Measurements from ENCODE around the gene PDZD2.
"Not testable (repeated sequence)": the region's sequence is repeated elsewhere in the genome, so short reads cannot be mapped to it uniquely, and the experiment has no call there.

Gene PDZD2

GRCh38 chr5:31639481-31640411, 815 bp downstream of the PDZD2 start:
- DNase-seq: no peak

GRCh38 chr5:31640573-31640972, 1.6 kb downstream of the PDZD2 start:
- no peak for DNase-seq

DNA sequence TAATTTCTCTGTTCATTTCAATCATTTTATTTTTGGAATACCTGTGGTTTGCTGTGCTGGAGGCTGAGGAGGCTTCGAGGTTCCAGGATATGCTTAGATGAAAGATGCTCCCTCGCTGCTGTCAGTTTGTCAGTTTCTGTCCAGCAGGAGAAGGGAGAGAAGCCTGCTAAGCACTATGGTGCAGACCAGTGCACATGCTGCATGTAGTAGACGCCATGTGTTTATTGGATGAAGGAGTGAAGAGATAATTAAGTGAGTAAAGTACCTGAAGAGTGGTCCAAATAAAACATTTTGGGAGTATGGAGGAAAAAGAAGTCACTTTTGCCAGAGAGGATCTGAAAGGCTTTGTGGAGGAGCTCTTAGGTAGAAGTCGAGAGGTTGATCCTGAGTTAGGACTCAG, 2.1 kb downstream of the PDZD2 start:
- no peak for DNase-seq

DNA sequence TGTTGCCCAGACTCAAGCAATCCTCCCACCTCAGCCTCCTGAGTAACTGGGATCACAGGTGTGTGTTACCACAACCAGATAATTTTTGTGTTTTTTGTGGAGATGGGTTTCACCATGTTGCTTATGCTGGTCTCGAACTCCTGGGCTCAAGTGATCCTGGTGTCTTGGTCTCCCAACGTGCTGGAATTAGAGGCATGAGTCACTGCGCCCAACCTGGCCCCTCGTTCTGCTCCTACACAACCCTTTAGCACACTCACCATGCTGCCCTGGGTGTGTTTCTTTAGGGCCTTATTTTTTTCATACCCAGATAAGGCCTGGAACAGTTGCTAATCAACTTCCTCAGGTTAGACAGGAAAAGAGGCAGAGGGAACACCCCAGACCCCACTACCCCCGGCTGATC, 2.6 kb downstream of the PDZD2 start:
- DNase-seq: no peak

GRCh38 chr5:31645420-31646081, 6.6 kb downstream of the PDZD2 start:
- no peak for DNase-seq

- no peak for DNase-seq
Observed at GRCh38 chr5:31648326-31648725, 9.4 kb downstream of the PDZD2 start.

DNA sequence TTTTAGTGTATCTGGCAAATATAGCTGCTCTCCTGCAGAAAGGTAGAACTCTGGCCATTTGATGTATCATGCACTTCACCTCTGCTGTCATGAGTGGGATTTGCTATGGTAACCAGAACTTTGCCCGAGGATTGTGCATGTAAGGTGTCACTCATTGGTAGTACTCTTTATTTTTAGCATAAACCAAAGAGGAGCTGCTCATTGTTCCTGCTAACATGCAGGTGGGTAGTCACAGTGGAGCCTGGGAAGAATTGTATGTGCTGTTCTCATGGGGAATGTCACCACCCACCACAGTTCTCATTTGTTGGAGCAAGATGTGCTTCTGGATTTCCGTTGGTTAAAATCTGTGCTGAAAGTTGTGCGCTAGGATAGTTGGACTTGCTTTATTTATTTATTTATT, 12.3 kb downstream of the PDZD2 start:
- DNase-seq: no peak

DNA sequence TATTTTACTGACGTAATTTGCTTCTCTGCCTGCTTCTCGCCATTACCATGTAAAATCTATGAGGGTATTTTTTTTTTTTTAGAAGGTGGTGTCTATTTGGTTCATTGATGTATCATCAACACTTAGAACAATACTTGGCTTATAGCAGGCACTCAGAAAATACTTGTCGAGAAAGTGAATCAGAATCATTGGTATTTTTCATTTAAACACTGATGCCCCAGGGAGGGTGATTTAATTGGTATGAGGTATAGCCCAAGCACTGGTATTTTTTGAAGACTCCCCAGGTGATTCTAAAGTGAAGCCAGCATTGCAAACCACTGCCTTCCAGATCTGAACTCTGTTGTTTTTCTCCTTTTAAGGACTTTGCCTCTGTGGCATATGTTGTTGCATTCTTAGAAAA, 16.6 kb downstream of the PDZD2 start:
- DNase-seq: no peak

DNA sequence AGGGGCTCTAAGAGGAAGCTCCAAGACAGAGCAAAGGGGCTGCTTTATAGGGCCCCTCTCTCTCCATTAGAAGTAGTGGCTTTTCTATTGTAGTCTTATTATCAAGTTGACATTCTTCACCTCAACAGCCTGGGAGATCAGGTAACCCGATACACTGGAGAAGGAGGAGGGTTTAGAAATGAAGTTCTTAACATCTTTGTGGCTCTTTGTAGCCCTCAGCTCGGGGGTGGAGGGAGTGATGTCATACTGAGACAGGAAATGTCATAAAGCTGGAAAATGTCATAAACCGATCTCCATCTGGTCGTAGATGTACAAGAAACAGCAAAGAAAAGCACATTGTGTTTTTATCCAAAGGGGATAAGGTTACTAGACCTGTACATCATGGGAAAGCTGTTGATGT, 17.9 kb downstream of the PDZD2 start:
- DNase-seq: no peak

GRCh38 chr5:31657315-31657979, 18.5 kb downstream of the PDZD2 start:
- DNase-seq: no peak

DNA sequence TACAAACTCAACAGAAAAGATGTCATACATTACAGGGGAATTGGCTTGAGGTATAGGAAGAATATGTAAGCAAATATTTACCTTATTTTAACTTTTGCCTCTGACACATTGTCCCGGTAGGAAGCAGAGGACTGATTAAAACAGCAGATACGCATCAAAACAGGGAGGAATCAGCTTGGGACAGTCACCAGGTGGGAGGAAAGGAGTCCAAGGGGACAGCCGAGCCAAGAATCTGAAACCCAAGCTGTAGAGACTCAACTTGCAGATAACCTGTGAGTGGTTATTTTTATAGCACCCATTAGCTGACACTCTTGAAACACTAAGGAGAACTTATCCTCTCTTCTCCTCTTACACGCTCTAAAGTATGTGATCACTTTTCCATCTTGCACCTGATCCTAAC, 22.3 kb downstream of the PDZD2 start:
- DNase-seq: no peak

GRCh38 chr5:31663519-31663918, 24.6 kb downstream of the PDZD2 start:
- no peak for DNase-seq

- DNase-seq: no peak
Observed at GRCh38 chr5:31664566-31664965, 25.6 kb downstream of the PDZD2 start.

GRCh38 chr5:31671339-31671741, 32.4 kb downstream of the PDZD2 start:
- no peak for DNase-seq

- DNase-seq: no peak
Observed at GRCh38 chr5:31674371-31674951, 35.5 kb downstream of the PDZD2 start.

GRCh38 chr5:31675472-31675871, 36.5 kb downstream of the PDZD2 start:
- no peak for DNase-seq

DNA sequence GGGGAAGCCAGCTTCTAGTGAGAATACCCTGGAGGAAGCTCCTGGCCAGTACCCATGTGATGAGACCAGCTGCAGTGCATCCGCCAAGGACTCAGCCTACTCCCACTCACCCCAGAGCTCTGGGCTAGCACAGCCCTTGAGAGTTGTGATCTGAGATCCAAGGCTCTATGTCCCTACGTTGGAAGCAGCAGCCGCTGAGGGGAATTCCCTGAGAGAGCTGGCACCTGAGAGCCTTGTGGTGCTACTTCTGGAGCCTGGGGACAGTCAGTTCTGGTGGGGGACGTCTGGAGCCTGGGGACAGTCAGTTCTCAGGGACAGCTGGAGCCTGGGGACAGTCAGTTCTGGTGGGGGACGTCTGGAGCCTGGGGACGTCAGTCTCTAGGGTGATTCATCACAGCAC, 39.2 kb downstream of the PDZD2 start:
- DNase-seq: no peak

DNA sequence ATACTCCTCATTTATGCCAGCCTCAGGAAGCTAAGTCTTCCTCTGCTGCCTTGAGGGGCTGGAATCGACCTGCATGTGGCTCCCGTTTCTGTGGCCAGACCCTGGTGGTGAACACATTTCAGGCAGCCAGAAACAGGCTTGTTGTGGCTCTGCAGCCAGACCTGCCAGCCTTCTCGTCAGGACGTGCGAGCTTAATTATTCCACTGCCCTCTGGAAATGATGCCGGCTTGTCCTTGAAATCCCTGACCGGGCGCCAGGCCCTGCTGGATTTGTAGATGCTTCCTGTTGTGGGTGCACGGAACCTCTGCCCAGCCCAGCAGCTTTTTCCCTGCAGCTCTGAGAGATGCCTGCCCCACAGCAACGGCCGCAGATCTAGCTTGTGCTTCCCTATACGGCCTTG, 41.6 kb downstream of the PDZD2 start:
- DNase-seq: no peak

DNA sequence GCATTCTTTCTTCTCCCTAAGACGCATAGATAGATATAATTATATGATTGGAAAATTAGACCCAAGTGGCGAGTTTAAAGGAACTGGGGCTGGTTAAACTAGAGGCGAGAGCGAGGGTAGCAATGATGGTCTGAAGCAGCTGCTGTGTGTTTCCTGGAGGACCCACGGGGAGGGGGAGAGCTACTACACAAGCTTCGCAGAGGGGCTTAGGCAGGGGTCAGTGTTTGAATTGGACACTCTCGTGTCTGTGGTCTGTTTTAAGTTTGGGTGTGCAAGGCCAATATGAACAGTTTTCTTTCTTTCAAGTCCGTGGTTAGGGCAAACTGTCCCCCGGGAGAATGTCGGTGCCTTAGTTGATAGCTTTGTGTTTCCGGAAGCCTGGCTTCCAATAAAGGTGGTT, 43.1 kb downstream of the PDZD2 start:
- DNase-seq: no peak

DNA sequence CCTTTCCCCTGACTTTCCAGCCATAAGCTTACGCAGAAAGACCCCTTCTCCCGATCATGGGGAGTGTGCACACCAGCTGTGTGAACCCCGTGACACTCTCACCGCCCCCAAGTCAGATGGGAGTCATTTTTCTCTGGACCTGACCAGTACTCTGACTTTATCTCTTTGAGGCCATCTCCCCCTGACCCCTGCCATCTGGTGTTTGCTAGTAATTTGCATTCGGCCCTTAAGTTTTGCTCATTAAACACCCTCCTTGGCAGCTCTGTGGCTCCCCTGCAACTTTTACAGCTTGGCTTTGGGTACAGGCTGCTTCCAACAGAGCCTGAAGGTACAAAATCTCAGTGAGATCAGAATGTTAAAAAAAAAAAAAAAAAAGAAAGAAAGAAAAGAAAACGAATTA, 43.9 kb downstream of the PDZD2 start:
- DNase-seq: no peak

- DNase-seq: no peak
Observed at GRCh38 chr5:31688515-31689092, 49.7 kb downstream of the PDZD2 start.

DNA sequence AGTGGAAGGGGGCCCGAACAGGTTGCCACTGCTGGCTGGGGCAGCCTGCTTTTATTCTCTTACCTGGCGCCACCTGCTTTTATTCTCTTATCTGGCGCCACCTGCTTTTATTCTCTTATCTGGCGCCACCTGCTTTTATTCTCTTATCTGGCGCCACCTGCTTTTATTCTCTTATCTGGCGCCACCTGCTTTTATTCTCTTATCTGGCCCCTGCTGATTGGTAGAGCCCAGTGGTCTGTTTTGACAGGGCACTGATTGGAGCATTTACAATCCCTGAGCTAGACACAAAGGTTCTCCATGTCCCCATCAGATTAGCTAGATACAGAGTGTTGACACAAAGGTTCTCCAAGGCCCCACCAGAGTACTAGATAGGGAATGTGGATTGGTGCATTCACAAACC, 52.5 kb downstream of the PDZD2 start:
- not testable (repeated sequence) for DNase-seq

- DNase-seq: no peak
Observed at GRCh38 chr5:31692561-31693221, 53.8 kb downstream of the PDZD2 start.

Measured in NCI-H748 treated with DMSO at 0.1 percent for 48 hours (cell line).